HepG2 (cell line): ENCODE measurements around the gene CEP57L1. TPM values are rescaled to one million over a fixed set of nuclear protein-coding genes. Genes with fewer than 3 reads are reported as not detected.

Experiments used
- ATAC-seq: fragments of 200-7000 bp; cut with Tn5 transposase; 3 replicates; pipeline ENCODE4 v1.9.1; 2020; ENCODE audit warnings: mild to moderate bottlenecking, moderate library complexity
- BruUV-seq: library from RNA; stranded (reverse); fragments of 400-500 nt; replicated peaks from 2 replicates; lab custom pipeline; 2021; lab: Mats Ljungman, UMichigan
- CTCF ChIA-PET: fragments of 300-600 bp; formaldehyde crosslinking; extraction: SDS; loops from one replicate; lab custom pipeline; 2021; ENCODE audit warnings: low total read pairs, inconsistent platforms, low intra/inter-chr PET ratio; lab: Yijun Ruan, JAX
- POLR2A ChIA-PET: fragments of 350-600 bp; sonication (Branson Sonifier 250); formaldehyde crosslinking; loops from one replicate; lab custom pipeline; 2020; ENCODE audit warnings: antibody characterized with exemption, inconsistent platforms; lab: Yijun Ruan, JAX
- DNase-seq: peaks from one replicate; pipeline ENCODE4 v3.0.0-alpha.2; 2015; ENCODE audit warnings: low spot score
- FAIRE-seq: peaks from 3 replicates; lab custom pipeline; 2011; peaks lifted over from hg19 to GRCh38; lab: Jason Lieb, UNC
- H2AFZ ChIP-seq: one replicate; pipeline ENCODE4 v1.6.1; 2011; ENCODE audit warnings: low read length, inconsistent platforms
- H3K27ac ChIP-seq: fragments of 300-600 bp; 3 replicates; pipeline ENCODE4 v1.8.0; 2011; ENCODE audit warnings: mixed run types, mild to moderate bottlenecking, mixed read lengths, low read length, inconsistent platforms; ENCODE audit not compliant: insufficient read depth; ENCODE audit errors: extremely low read length
- H3K27me3 ChIP-seq, 2 experiments: fragments of 200-600 bp in 1 of 2; 2 replicates in 1 of 2; 3 replicates in 1 of 2; pipeline versions ENCODE4 v1.6.0 to v1.8.0; 2011; ENCODE audit warnings: low read length in 2 of 2, mild to moderate bottlenecking in 2 of 2, moderate library complexity in 2 of 2, inconsistent platforms in 1 of 2; ENCODE audit not compliant: insufficient read depth in 2 of 2, control insufficient read depth in 1 of 2
- H3K36me3 ChIP-seq, 2 experiments: fragments of 200-600 bp in 1 of 2; replicated peaks in 1 of 2; 2 replicates in 1 of 2; 3 replicates in 1 of 2; pipeline versions ENCODE4 v1.5.1 to v1.8.0; 2011; ENCODE audit warnings: low read length in 2 of 2, inconsistent platforms in 1 of 2; ENCODE audit not compliant: insufficient read depth in 2 of 2, control insufficient read depth in 1 of 2
- H3K4me1 ChIP-seq: 2 replicates; pipeline ENCODE4 v1.5.1; 2012; ENCODE audit warnings: low read length, inconsistent platforms; ENCODE audit not compliant: insufficient read depth
- H3K4me2 ChIP-seq: 2 replicates; pipeline ENCODE4 v1.6.0; 2011; ENCODE audit warnings: low read depth, low read length, inconsistent platforms
- H3K4me3 ChIP-seq, 3 experiments: fragments of 200-600 bp in 1 of 3; sonication (generic), shearing (Covaris generic) in 1 of 3; replicated peaks in 1 of 3; 2 replicates each; pipeline ENCODE4 v1.5.1; 2011 to 2016; ENCODE audit warnings: low read length in 3 of 3, inconsistent platforms in 2 of 3, low read depth in 2 of 3, mild to moderate bottlenecking in 2 of 3, control low read depth in 1 of 3, mixed read lengths in 1 of 3; ENCODE audit not compliant: insufficient read depth in 1 of 3
- H3K79me2 ChIP-seq: one replicate; pipeline ENCODE4 v1.6.1; 2011; ENCODE audit warnings: low read length, inconsistent platforms; ENCODE audit not compliant: insufficient read depth
- H3K9ac ChIP-seq: 2 replicates; pipeline ENCODE4 v1.6.0; 2011; ENCODE audit warnings: mild to moderate bottlenecking, low read depth, low read length, inconsistent platforms; ENCODE audit not compliant: insufficient read depth
- H3K9me3 ChIP-seq: 2 replicates; pipeline ENCODE4 v1.5.1; 2012; ENCODE audit warnings: mild to moderate bottlenecking, low read length
- H4K20me1 ChIP-seq: 2 replicates; pipeline ENCODE4 v1.6.0; 2011; ENCODE audit warnings: inconsistent platforms, mild to moderate bottlenecking, low read length, moderate library complexity; ENCODE audit not compliant: insufficient read depth
- ATF5 ChIP-seq: sonication (generic); formaldehyde crosslinking; IDR thresholded peaks from 2 replicates; pipeline ENCODE4 v1.4.0; 2020; ENCODE audit warnings: mild to moderate bottlenecking, low read depth, missing genetic modification reagents
- DBP ChIP-seq: sonication (generic); formaldehyde crosslinking; IDR thresholded peaks from 2 replicates; pipeline ENCODE4 v1.4.0; 2020; ENCODE audit warnings: missing genetic modification reagents; ENCODE audit errors: not compliant biosample characterization
- GTF3A ChIP-seq: sonication (generic); formaldehyde crosslinking; conservative IDR thresholded peaks from 2 replicates; pipeline ENCODE4 v1.4.0; 2020; ENCODE audit warnings: mild to moderate bottlenecking, missing genetic modification reagents
- LRRFIP1 ChIP-seq: sonication (generic); formaldehyde crosslinking; conservative IDR thresholded peaks from 2 replicates; pipeline ENCODE4 v1.4.0; 2020; ENCODE audit warnings: missing genetic modification reagents
- MXD3 ChIP-seq: IDR thresholded peaks from 2 replicates; pipeline ENCODE4 v1.6.1; 2016; ENCODE audit warnings: mild to moderate bottlenecking, missing biosample characterization, missing genetic modification reagents
- PHF5A ChIP-seq: IDR thresholded peaks from one replicate; pipeline ENCODE4 v1.6.1; 2018; ENCODE audit warnings: low read depth, missing genetic modification reagents; ENCODE audit not compliant: unreplicated experiment
- TMF1 ChIP-seq: sonication (generic); formaldehyde crosslinking; IDR thresholded peaks from 2 replicates; pipeline ENCODE4 v1.8.1; 2022; ENCODE audit warnings: low read depth, missing genetic modification reagents
- ZNF337 ChIP-seq: sonication (generic); formaldehyde crosslinking; IDR thresholded peaks from 2 replicates; pipeline ENCODE4 v1.5.1; 2020; ENCODE audit warnings: missing genetic modification reagents, low read depth, mild to moderate bottlenecking, borderline replicate concordance
- ZNF33A ChIP-seq: sonication (generic); formaldehyde crosslinking; IDR thresholded peaks from 2 replicates; pipeline ENCODE4 v1.5.1; 2020; ENCODE audit warnings: missing genetic modification reagents, mild to moderate bottlenecking, moderate library complexity, borderline replicate concordance
- ZNF382 ChIP-seq: sonication (generic); formaldehyde crosslinking; IDR thresholded peaks from 2 replicates; pipeline ENCODE4 v1.5.0; 2020; ENCODE audit warnings: missing genetic modification reagents, mild to moderate bottlenecking, borderline replicate concordance
- ZNF816 ChIP-seq: sonication (generic); formaldehyde crosslinking; IDR thresholded peaks from 2 replicates; pipeline ENCODE4 v1.8.0; 2022; ENCODE audit warnings: missing genetic modification reagents, mild to moderate bottlenecking, borderline replicate concordance
- in situ Hi-C: cut with HindIII; loops from 2 replicates; pipeline ENCODE4 v1.10.0; 2017; ENCODE audit warnings: low pct_unique_long_range_greater_than_20kb; ENCODE audit not compliant: extremely low pct_ligation_motif_present
- intact Hi-C: fragments of 100-400 bp; cut with micrococcal nuclease; formaldehyde crosslinking; loops from one replicate; pipeline ENCODE4 v1.10.0; 2022; ENCODE audit not compliant: unreplicated experiment
- polyA plus RNA-seq, 8 experiments: library from polyadenylated mRNA; depleted of rRNA in 3 of 8; stranded (reverse) in 7 of 8; unstranded in 1 of 8; fragments of >200 nt; fragmentation: Illumina TruSeq in 4 of 8; extraction: Trizol in 4 of 8; gene quantifications; 2 replicates each; pipeline versions ENCODE4 v1.2.1 to v1.2.3, GENCODE V29; 2011 to 2016; ENCODE audit warnings: low read depth in 4 of 8, missing spikeins in 1 of 8, mixed read lengths in 1 of 8; ENCODE audit not compliant: insufficient read depth in 1 of 8
- total RNA-seq, 5 experiments: library from RNA; depleted of rRNA; stranded (reverse); fragments of >200 nt; fragmentation: Illumina TruSeq; extraction: Trizol; gene quantifications; 2 replicates each; pipeline ENCODE4 v1.2.3, GENCODE V29; 2016; ENCODE audit warnings: low read depth in 1 of 5

The CEP57L1 gene
- total and polyA plus RNA-seq, 2 of the 13 experiments (the other 11 are each of a cell fraction or from before 2014, with no cell fraction given), result 7.7 to 15.5 TPM

GRCh38 chr6:109102762-109103161 lies 7.5 kb downstream of the CEP57L1 start (continued):
- TF ChIP-seq ATF5 (CRISPR knock-in tag) (no peak), DBP (CRISPR knock-in tag) (no peak), LRRFIP1 (CRISPR knock-in tag) (no peak), TMF1 (no peak), ZNF382 (CRISPR knock-in tag) (no peak)

GRCh38 chr6:109103942-109104341 lies 8.6 kb downstream of the CEP57L1 start:
- Histone ChIP-seq H3K36me3 (no peaks in the 10 kb centered on the region), H3K4me2 (no peak overlapping the region), H3K9ac (no peak overlapping the region), H2AFZ (no peak overlapping the region), H3K27me3 (no peaks in the 10 kb centered on the region), H3K4me3 (no peak overlapping the region), H4K20me1 (no peaks in the 10 kb centered on the region), H3K27ac (no peak overlapping the region), H3K79me2 (no peaks in the 10 kb centered on the region), H3K4me1 (no peaks in the 10 kb centered on the region), H3K9me3 (no peaks in the 10 kb centered on the region)
- in situ Hi-C loops (no loop called here), intact Hi-C loops (no loop called here)
- no peak for ATAC-seq
- no peak for DNase-seq
- ChIA-PET POLR2A (no interaction called here), CTCF (no interaction called here)
- FAIRE-seq, result no peak
- no TSS peak for BruUV-seq
- TF ChIP-seq ZNF33A (CRISPR knock-in tag), result no peak
- no peak for TF ChIP-seq ZNF816 (CRISPR knock-in tag)
- no peak for TF ChIP-seq PHF5A (CRISPR knock-in tag)
- TF ChIP-seq MXD3 (CRISPR knock-in tag), result no peak
- TF ChIP-seq GTF3A (CRISPR knock-in tag), result no peak
- no peak for TF ChIP-seq ZNF337 (CRISPR knock-in tag)
